Measurements from ENCODE around the gene VMAC. TPM values are rescaled to one million over a fixed set of nuclear protein-coding genes. Genes with fewer than 3 reads are reported as not detected.

VMAC gene
- total RNA-seq, 2 donors from 2014 or later: 23.6 to 29.0 TPM

DNA sequence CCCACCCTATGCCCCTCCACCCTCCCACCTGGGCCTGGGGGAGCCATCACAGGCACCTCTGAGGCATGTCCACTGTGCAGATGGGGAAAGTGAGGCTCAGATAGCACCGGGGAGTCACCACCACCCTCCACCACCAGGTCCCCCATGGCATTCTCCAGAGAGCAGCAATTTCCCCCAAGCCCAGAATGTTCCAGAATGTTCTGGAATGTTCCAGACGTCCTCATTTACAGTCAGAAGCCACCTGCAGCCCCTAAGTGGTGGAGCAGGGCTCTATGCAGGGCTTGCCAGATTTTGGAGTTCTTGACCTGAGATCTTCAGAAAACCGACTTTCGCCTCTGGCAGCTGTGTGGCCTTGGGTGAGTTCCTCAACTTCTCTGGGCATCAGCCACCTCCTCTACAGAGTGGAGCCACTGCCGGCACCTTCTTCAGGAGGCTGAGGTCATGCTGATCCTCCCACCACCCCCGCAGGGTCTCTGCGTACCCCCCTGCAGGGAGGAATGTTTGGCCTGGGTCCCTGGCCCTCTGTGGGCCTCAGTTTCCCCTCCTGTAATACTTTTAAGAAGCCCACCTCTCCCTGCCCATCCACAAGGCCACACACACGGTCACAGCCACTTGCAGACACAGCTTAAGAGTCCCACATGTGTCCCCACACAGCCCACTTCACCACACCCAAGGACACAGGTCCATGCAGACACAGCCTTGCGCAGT lies 40.5 kb upstream of the VMAC start:
- Histone ChIP-seq H3K4me3 (no peak overlapping the region), H3K36me3 (no peaks in the 10 kb centered on the region), H3K4me1 (replicated peaks) (no peaks in the 10 kb centered on the region), H3K27me3 (replicated peaks; ENCODE audit: insufficient read depth) (no peaks in the 10 kb centered on the region), H3K9me3 (no peaks in the 10 kb centered on the region), H3K27ac (no peak overlapping the region)
- 86% methylated on average over 9 of the region's 9 CpGs for WGBS
- intact Hi-C loops (cut with DNase I): no loop called here
- DNase-seq (ENCODE audit: low spot score): no peak
- TF ChIP-seq POLR2A (IDR thresholded peaks at IDR 0.05) (no peak), POLR2AphosphoS5 (IDR thresholded peaks at IDR 0.05) (no peak)
- TF ChIP-seq, protein P1, sequence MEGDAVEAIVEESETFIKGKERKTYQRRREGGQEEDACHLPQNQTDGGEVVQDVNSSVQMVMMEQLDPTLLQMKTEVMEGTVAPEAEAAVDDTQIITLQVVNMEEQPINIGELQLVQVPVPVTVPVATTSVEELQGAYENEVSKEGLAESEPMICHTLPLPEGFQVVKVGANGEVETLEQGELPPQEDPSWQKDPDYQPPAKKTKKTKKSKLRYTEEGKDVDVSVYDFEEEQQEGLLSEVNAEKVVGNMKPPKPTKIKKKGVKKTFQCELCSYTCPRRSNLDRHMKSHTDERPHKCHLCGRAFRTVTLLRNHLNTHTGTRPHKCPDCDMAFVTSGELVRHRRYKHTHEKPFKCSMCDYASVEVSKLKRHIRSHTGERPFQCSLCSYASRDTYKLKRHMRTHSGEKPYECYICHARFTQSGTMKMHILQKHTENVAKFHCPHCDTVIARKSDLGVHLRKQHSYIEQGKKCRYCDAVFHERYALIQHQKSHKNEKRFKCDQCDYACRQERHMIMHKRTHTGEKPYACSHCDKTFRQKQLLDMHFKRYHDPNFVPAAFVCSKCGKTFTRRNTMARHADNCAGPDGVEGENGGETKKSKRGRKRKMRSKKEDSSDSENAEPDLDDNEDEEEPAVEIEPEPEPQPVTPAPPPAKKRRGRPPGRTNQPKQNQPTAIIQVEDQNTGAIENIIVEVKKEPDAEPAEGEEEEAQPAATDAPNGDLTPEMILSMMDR (IDR thresholded peaks at IDR 0.05): no peak

GRCh38 chr19:5864725-5865486 lies 39.8 kb upstream of the VMAC start:
- intact Hi-C loops (cut with DNase I): no loop called here
- Histone ChIP-seq H3K27me3 (replicated peaks; ENCODE audit: insufficient read depth) (no peaks in the 10 kb centered on the region), H3K4me3 (no peak overlapping the region), H3K9me3 (no peaks in the 10 kb centered on the region), H3K4me1 (replicated peaks) (no peaks in the 10 kb centered on the region), H3K27ac (no peak overlapping the region), H3K36me3 (no peaks in the 10 kb centered on the region)
- WGBS: 92% methylated on average over 12 of the region's 14 CpGs
- no peak for DNase-seq (ENCODE audit: low spot score)
- TF ChIP-seq POLR2A (IDR thresholded peaks at IDR 0.05): no peak
- TF ChIP-seq, protein P1 (IDR thresholded peaks at IDR 0.05): no peak
- TF ChIP-seq POLR2AphosphoS5 (IDR thresholded peaks at IDR 0.05): no peak

GRCh38 chr19:5865772-5866171 lies 38.9 kb upstream of the VMAC start:
- Histone ChIP-seq H3K9me3 (no peaks in the 10 kb centered on the region), H3K4me3 (no peak overlapping the region), H3K27me3 (replicated peaks; ENCODE audit: insufficient read depth) (no peaks in the 10 kb centered on the region), H3K36me3 (no peaks in the 10 kb centered on the region), H3K4me1 (replicated peaks) (no peaks in the 10 kb centered on the region), H3K27ac (no peak overlapping the region)
- TF ChIP-seq POLR2AphosphoS5 (IDR thresholded peaks at IDR 0.05) (no peak), POLR2A (IDR thresholded peaks at IDR 0.05) (no peak)
- TF ChIP-seq, protein P1 (IDR thresholded peaks at IDR 0.05): no peak
- 70% methylated on average over 11 of the region's 11 CpGs for WGBS
- no peak for DNase-seq (ENCODE audit: low spot score)
- intact Hi-C loops (cut with DNase I): no loop called here

- H3K9me3 ChIP-seq: no peaks in the 10 kb centered on the region
- 88% methylated on average over 31 of the region's 31 CpGs for WGBS
These were observed 37.2 kb upstream of the VMAC start for GRCh38 chr19:5867201-5868136.

More at GRCh38 chr19:5867201-5868136, 37.2 kb upstream of the VMAC start:
- H3K36me3 ChIP-seq: no peaks in the 10 kb centered on the region
- TF ChIP-seq POLR2A (IDR thresholded peaks at IDR 0.05) (no peak), POLR2AphosphoS5 (IDR thresholded peaks at IDR 0.05) (no peak)
- TF ChIP-seq, protein P1 (IDR thresholded peaks at IDR 0.05): no peak
- no peak overlapping the region for H3K27ac ChIP-seq
- H3K27me3 ChIP-seq (replicated peaks; ENCODE audit: insufficient read depth): no peaks in the 10 kb centered on the region
- H3K4me1 ChIP-seq (replicated peaks): no peaks in the 10 kb centered on the region
- no peak for DNase-seq (ENCODE audit: low spot score)
- H3K4me3 ChIP-seq: no peak overlapping the region
- intact Hi-C loops (cut with DNase I): no loop called here
